ENCODE measurements around the gene SULF2.

GRCh38 chr20:47801079-47801478 lies 15.8 kb upstream of the SULF2 start:
- no peak for TF ChIP-seq CTCF (IDR thresholded peaks at IDR 0.05)
- no peak for TF ChIP-seq EZH2 (IDR thresholded peaks at IDR 0.05; ENCODE audit: borderline replicate concordance, insufficient read depth, low read depth, low read length, poor library complexity, severe bottlenecking)
